HG02571 (cell line): ENCODE measurements around the gene ACSF2.
"Not testable (repeated sequence)": the region's sequence is repeated elsewhere in the genome, so short reads cannot be mapped to it uniquely, and the experiment has no call there.

Source experiments
- ATAC-seq: cut with Tn5 transposase; IDR thresholded peaks from one replicate; pipeline ENCODE4 v1.9.1; 2021; ENCODE audit warnings: mild to moderate bottlenecking, moderate library complexity; ENCODE audit not compliant: unreplicated experiment

The ACSF2 gene

GRCh38 chr17:50406578-50406977 lies 19.4 kb upstream of the ACSF2 start:
- no peak for ATAC-seq

DNA sequence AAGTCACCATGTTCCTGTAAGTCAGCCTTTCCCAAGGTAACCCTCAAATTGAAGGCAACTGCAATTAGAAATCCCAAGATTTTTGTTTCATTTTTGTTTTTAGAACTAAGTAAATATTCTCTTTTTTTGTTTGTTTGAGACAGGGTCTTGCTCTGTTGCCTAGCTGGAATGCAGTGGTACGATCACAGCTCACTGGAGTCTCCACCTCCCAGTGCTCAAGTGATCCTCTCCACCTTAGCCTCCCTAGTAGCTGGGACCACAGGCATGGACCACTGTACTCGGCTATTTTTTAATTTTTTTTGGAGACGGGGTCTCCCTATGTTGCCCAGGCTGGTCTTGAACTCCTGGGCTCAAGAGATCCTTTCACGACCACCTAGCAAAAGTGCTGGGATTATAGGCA lies 18.1 kb upstream of the ACSF2 start:
- no peak for ATAC-seq

- no peak for ATAC-seq
Measured at GRCh38 chr17:50412188-50412732, 13.8 kb upstream of the ACSF2 start.

GRCh38 chr17:50414808-50415207 lies 11.2 kb upstream of the ACSF2 start:
- no peak for ATAC-seq

- ATAC-seq: not testable (repeated sequence)
Measured at GRCh38 chr17:50419577-50419976, 6.4 kb upstream of the ACSF2 start.

DNA sequence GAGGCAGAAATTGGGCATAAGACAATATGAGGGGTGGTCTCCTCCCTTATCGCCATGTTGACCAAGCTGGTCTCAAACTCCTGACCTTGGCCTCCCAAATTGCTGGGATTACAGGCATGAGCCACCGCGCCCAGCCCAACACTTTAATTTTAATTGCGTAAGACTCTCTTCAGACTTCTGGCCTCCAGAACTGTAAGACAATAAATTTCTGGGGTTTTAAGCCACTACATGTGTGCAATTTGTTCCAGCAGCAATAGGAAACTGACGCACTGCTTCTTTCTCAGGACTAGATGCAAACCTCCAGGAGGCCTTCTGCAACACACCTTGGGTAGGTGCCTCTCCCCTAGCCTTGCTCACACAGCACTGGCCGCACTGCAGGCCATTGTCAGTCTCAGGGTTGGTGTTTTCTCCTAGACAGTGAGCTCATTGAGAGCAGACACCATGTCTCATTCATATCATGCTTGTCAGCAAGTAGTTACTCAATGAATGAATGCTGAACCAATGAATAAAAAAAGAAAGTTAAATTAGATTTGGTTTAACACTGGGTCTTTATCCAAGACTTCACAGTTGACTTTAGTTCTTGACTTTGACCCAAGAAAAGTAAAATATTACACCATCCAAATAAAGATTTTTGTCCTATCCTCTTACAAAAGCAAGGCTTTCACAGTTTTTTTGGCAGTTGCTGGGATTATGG lies 5.5 kb upstream of the ACSF2 start:
- ATAC-seq: no peak

DNA sequence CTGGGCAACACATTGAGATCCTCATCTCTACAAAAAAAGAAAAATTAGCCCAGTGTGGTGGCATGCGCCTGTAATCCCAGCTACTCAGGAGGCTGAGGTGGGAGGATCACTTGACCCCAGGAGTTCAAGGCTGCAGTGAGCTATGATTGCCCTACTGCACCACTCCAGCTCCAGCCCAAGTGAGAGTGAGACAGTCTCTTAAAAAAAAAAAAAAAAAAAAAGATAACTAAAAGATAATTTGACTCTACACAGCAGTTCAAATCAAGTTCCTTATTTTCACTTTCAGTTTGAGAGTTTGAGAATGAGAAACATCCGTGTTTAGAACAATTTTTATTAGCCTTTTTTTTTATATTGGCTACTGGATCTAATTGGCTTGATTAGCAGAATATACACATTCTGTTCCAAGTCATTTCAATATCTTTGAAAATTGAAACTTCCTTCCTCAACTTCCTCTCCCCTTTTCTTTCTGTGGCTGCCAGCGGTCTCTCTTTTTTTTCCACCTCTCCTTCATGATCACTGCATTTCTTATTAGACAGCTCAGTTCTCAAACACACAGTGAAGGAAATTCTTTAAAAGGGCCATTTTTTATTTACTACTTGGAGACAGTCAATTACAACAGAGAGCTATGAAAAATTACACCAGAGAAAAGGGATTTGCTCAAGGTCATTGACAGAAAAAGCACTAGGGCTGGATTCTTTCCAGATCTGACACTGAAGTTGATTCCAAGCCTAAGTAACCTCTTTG lies 4.5 kb upstream of the ACSF2 start:
- no peak for ATAC-seq

DNA sequence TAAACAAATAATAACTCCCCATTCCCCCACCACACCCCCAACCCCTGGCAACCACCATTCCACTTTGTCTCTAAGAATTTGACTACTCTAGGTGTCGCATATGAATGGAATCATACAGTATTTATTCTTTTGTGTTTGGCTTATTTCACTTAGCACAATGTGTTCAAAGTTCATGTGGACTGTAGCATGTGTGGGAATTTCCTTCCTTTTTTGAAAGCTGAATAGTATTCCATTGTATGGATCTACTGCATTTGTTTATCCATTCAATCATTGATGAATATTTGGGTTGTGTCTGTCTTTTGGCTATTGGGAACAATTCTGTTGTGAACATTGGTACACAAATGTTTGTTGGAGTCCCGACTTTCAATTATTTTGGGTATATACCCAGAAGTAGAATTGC lies 3.3 kb upstream of the ACSF2 start:
- no peak for ATAC-seq

- ATAC-seq: no peak
Measured at GRCh38 chr17:50423553-50424159, 2.4 kb upstream of the ACSF2 start.

DNA sequence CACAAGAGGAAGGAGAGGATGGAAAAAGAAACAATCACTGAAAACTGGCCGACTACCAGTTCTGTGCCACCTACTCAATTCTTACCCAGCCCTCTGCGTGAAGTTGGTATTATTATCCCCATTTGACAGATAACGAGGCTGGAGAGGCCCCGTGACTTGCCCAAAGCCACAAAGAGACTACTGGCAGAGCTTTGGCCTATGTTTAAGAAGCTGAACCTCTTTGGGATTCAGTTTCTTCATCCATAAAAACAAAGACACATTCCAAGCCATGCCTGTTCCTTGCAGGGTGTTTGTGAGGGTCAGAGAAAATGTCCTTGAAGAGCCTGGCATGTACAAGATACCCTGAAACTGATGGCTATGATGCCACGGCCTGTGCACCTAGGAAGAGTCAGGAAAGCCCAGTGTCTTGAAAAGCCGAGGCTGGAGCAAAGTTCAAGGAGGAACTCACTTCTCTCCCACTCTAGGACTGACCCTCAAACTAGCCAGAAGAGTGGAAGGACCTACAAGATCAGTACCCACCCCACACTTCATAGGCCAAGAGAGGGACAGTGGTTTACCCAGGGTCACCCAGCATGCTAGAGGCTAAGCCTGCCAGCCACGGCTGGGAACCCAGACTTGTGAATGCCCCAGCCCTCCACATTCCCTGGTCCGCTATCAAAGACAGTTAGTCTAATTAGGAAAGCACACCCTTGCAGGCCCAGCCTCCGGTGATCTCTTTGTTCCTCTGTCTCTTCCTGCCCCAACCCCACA lies 1.6 kb upstream of the ACSF2 start:
- ATAC-seq: no peak

- ATAC-seq: peak; percentile 15
Measured at GRCh38 chr17:50424996-50425681, 879 bp upstream of the ACSF2 start.

DNA sequence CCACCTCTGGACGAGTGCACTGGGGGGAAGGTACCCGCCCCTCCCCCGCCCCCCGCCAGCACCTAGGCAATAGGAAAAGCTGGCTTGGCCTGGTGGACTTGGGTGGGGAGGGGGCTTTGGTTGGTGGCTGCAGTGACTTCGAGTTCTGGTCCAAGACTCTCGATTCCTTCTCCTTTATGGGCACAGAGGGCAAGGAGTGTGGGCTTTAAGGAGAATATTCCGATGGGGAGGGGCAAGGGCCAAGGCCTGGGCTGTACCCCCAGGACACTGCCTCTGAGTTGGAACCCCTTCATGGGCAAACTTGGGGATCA lies 409 bp downstream of the ACSF2 start:
- no peak for ATAC-seq

DNA sequence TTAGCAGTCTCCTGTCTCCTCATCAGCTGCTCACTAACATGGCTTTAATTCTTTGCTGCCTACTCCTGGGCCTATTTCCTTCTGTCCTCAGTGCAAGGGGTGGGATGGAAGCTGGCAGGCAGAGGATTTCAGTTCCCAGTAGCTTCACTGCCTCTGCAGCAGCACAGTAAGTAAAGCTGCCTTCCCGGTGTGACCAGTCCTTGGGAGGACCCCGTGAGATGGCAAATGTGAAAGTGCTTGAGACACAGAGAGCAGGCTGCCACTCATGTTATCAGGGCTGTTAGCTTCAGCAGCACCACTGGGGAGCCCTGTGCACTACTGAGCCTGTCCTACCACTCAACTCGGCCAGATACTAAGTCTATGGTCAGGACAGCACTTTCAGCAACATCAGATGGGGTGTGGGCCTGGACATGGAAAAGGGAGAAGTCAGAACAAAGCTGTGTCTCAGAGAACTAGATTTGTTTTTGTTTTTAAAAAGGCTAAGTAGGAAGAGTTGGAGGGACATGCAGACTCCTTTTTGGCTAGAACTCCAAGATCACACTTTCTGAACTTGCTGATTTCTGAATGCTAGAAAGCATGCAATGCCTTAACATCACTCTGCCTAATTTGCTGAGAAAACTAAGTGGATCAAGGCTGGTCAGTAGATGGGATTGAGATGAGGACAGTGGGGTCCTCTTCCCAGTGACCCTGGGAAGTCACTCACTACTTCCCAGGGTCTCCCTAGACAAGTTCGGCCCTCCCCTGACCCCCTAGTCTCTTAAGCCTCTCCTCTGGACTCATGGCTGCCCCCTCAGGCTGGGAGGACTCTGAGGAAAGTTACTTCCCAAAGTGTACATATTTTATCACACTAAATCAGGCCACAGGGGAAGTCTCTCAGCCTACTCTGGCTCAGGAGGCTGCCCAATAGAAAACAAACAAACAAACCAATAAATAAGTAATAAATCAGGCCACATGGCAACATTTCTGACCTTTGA lies 1.1 kb downstream of the ACSF2 start:
- ATAC-seq: no peak

DNA sequence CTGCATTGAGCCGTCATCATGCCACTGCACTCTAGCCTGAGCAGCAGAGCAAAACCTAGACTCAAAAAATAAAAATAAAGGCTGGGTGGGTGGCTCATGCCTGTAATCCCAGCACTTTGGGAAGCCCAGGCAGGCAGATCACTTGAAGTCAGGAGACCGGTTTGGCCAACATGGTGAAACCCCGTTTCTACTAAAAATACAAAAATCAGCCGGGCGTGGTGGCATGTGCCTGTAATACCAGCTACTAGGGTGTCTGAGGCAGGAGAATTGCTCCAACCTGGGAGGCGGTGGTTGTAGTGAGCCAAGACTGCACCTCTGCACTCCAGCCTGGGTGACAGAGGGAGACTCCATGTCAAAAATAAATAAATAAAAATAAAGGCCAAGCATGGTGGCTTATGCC lies 2.1 kb downstream of the ACSF2 start:
- ATAC-seq: not testable (repeated sequence)

DNA sequence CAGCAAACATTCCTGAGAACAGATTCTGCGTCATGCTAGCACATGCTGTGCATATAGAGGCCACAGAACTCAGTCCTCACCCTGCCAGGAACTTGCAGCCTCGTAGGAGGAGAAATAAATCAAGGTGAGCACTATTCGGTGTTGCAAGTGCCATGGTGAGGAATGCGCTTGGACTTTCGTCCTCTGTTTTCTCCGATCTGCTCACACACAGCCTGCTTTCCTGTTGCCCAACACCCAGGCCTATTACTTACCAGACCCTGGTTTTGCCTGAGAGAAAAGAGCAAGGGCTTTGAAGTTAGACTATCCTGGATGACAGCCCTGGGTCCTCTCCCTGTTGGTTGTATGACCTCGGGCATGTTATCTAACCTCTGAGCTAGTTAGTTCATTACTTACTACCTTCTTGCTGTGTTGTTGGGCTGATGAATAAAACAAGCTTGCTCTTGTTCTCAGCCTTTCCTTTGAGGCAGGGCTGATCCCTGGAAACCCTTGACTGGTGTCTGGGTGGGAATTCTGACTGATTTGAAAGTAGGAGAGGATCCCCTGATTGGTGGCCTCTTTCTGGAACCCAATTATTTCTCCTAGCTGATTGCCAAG lies 2.9 kb downstream of the ACSF2 start:
- ATAC-seq: no peak

GRCh38 chr17:50429793-50430192 lies 3.8 kb downstream of the ACSF2 start:
- no peak for ATAC-seq

- ATAC-seq: no peak
Measured at GRCh38 chr17:50430821-50431618, 5.0 kb downstream of the ACSF2 start.

DNA sequence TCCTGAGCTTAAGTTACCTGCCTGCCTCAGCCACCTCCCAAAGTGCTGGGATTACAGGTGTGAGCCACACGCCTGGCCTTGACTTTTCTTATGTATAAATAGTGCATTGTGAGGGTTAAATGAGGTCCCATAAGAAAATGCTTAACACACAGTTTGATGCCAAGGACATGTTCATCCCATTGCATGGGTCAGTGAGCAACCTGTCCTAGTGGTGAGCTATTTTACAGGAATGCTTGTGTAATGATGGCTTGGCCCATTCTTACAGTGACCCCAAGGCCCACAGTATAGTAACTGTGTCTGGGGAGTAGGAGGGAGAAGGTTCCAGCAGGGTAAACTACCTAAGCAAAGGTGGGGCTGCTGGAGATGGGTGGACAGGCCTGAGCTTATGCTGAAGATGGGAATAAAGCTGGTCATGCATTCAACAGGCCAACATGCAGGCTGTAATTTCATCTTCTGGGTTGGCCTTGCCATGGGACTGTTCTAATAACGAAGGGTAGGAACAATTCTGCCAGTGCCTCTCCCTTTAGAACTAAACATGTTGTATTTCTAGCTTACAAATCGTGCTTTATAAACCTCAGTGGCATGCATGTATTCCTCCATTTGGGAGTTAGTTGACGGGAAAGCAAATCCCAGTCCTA lies 6.2 kb downstream of the ACSF2 start:
- no peak for ATAC-seq
